GM19043 (cell line): Measurements from ENCODE around the gene CCDC88C.

ENCODE experiments used
- ATAC-seq: cut with Tn5 transposase; IDR thresholded peaks from one replicate; pipeline ENCODE4 v1.9.1; 2021; ENCODE audit warnings: low read depth; ENCODE audit not compliant: unreplicated experiment

The CCDC88C gene

GRCh38 chr14:91352728-91353692 is 64.6 kb downstream of the CCDC88C start:
- ATAC-seq, result no peak

GRCh38 chr14:91352053-91352452 is 65.6 kb downstream of the CCDC88C start:
- ATAC-seq, result no peak

- no peak for ATAC-seq
Measured at GRCh38 chr14:91351512-91351862, 66.1 kb downstream of the CCDC88C start.

- ATAC-seq, result peak; percentile 62
Measured at GRCh38 chr14:91350813-91351511, 66.7 kb downstream of the CCDC88C start.

- ATAC-seq, result peak; percentile 2
Measured at GRCh38 chr14:91350483-91350812, 67.2 kb downstream of the CCDC88C start.

- peak; percentile 55 for ATAC-seq
Measured at GRCh38 chr14:91349481-91350074, 68.0 kb downstream of the CCDC88C start.

GRCh38 chr14:91348845-91349465 is 68.7 kb downstream of the CCDC88C start:
- ATAC-seq, result no peak

GRCh38 chr14:91346838-91347173 is 70.8 kb downstream of the CCDC88C start:
- ATAC-seq, result no peak

GRCh38 chr14:91344096-91344495 is 73.5 kb downstream of the CCDC88C start:
- ATAC-seq, result no peak

- ATAC-seq, result no peak
Measured at GRCh38 chr14:91343051-91343450, 74.6 kb downstream of the CCDC88C start.

GRCh38 chr14:91342206-91342760 is 75.3 kb downstream of the CCDC88C start:
- no peak for ATAC-seq

- ATAC-seq, result no peak
Measured at GRCh38 chr14:91341751-91342154, 75.9 kb downstream of the CCDC88C start.

- ATAC-seq, result no peak
Measured at GRCh38 chr14:91341334-91341733, 76.3 kb downstream of the CCDC88C start.

- ATAC-seq, result no peak
Measured at GRCh38 chr14:91339671-91340369, 77.8 kb downstream of the CCDC88C start.

- ATAC-seq, result no peak
Measured at GRCh38 chr14:91339076-91339475, 78.5 kb downstream of the CCDC88C start.

GRCh38 chr14:91338379-91338778 is 79.2 kb downstream of the CCDC88C start:
- no peak for ATAC-seq

GRCh38 chr14:91337699-91338335 is 79.8 kb downstream of the CCDC88C start:
- ATAC-seq, result no peak

- ATAC-seq, result no peak
Measured at GRCh38 chr14:91336093-91336450, 81.5 kb downstream of the CCDC88C start.

GRCh38 chr14:91335191-91336092 is 82.2 kb downstream of the CCDC88C start:
- no peak for ATAC-seq
